PC-9 (cell line): ENCODE measurements around the gene IFNA5. TPM values are rescaled to one million over a fixed set of nuclear protein-coding genes. Genes with fewer than 3 reads are reported as not detected.

Experiments
- BruUV-seq: library from RNA; stranded (reverse); fragments of 400-500 nt; replicated peaks from 2 replicates; lab custom pipeline; 2021; lab: Mats Ljungman, UMichigan
- CTCF ChIA-PET: fragments of 300-600 bp; sonication (Branson Sonifier 250); formaldehyde crosslinking; loops from one replicate; lab custom pipeline; 2022; ENCODE audit warnings: antibody characterized with exemption; lab: Charles Lee
- POLR2A ChIA-PET: fragments of 300-600 bp; sonication (Branson Sonifier 250); formaldehyde crosslinking; loops from one replicate; lab custom pipeline; 2022; ENCODE audit warnings: antibody characterized with exemption; ENCODE audit not compliant: unreplicated experiment; lab: Charles Lee
- DNase-seq, 2 experiments: peaks; one replicate each; pipeline versions ENCODE4 v3.0.0 to v3.0.0-alpha.2; 2015 to 2022; ENCODE audit warnings: mixed read lengths in 1 of 2
- H2AFZ ChIP-seq: fragments of 200-600 bp; sonication (generic); 2 replicates; pipeline ENCODE4 v1.8.1; 2017; ENCODE audit warnings: antibody characterized with exemption
- H3F3A ChIP-seq: fragments of 200-600 bp; sonication (generic); 2 replicates; pipeline ENCODE4 v1.8.1; 2017; ENCODE audit warnings: antibody characterized with exemption, mild to moderate bottlenecking, low read depth; ENCODE audit not compliant: insufficient read depth
- H3K27ac ChIP-seq: fragments of 200-600 bp; sonication (generic); 2 replicates; pipeline ENCODE4 v1.6.1; 2016; ENCODE audit warnings: mixed run types
- H3K27me3 ChIP-seq: fragments of 200-600 bp; sonication (generic); 2 replicates; pipeline ENCODE4 v1.6.1; 2016; ENCODE audit warnings: low read depth, mixed run types; ENCODE audit not compliant: insufficient read depth
- H3K36me3 ChIP-seq: fragments of 200-600 bp; sonication (generic); 2 replicates; pipeline ENCODE4 v1.6.1; 2016; ENCODE audit warnings: low read depth, mixed run types
- H3K4me1 ChIP-seq: fragments of 200-600 bp; sonication (generic); replicated peaks from 2 replicates; pipeline ENCODE4 v1.6.1; 2016; ENCODE audit warnings: mixed run types; ENCODE audit not compliant: insufficient read depth
- H3K4me2 ChIP-seq: fragments of 200-600 bp; sonication (generic); 2 replicates; pipeline ENCODE4 v1.6.1; 2017; ENCODE audit warnings: mixed run types
- H3K4me3 ChIP-seq: fragments of 200-600 bp; sonication (generic); 2 replicates; pipeline ENCODE4 v1.6.1; 2016; ENCODE audit warnings: mixed run types
- H3K79me2 ChIP-seq: fragments of 200-600 bp; sonication (generic); 2 replicates; pipeline ENCODE4 v1.6.1; 2017; ENCODE audit warnings: low read depth, mixed run types
- H3K9me2 ChIP-seq: fragments of 200-600 bp; sonication (generic); 2 replicates; pipeline ENCODE4 v1.8.1; 2017; ENCODE audit warnings: mild to moderate bottlenecking; ENCODE audit not compliant: insufficient read depth
- H3K9me3 ChIP-seq: fragments of 200-600 bp; sonication (generic); 2 replicates; pipeline ENCODE4 v1.8.1; 2016; ENCODE audit warnings: low read depth; ENCODE audit not compliant: insufficient read depth
- H4K20me1 ChIP-seq: fragments of 200-600 bp; sonication (generic); 2 replicates; pipeline ENCODE4 v1.8.1; 2017; ENCODE audit not compliant: insufficient read depth
- CTCF ChIP-seq: fragments of 200-600 bp; sonication (generic); conservative IDR thresholded peaks from 2 replicates; pipeline ENCODE4 v1.6.1; 2017; ENCODE audit warnings: mixed run types, antibody characterized with exemption, mild to moderate bottlenecking, moderate library complexity
- EZH2 ChIP-seq: fragments of 200-600 bp; sonication (generic); IDR thresholded peaks from 2 replicates; pipeline ENCODE4 v1.8.0; 2017; ENCODE audit warnings: antibody characterized with exemption, low read depth
- intact Hi-C: fragments of 100-400 bp; cut with micrococcal nuclease; formaldehyde crosslinking; loops from one replicate; pipeline ENCODE4 v1.10.0; 2022; ENCODE audit not compliant: unreplicated experiment
- total RNA-seq: library from RNA; stranded (reverse); gene quantifications from 2 replicates; pipeline ENCODE4 v1.2.3, GENCODE V29; 2021

The IFNA5 gene
- total RNA-seq, 1 experiment from 2014 or later: not detected

- Histone ChIP-seq H4K20me1 (no peaks in the 10 kb centered on the region), H3K79me2 (no peaks in the 10 kb centered on the region), H3K4me2 (no peak overlapping the region), H3K9me3 (no peaks in the 10 kb centered on the region), H3K36me3 (no peaks in the 10 kb centered on the region), H3K27ac (no peak overlapping the region), H3K27me3 (no peaks in the 10 kb centered on the region), H3K9me2 (no peaks in the 10 kb centered on the region), H3K4me1 (no peaks in the 10 kb centered on the region), H3F3A (no peaks in the 10 kb centered on the region), H3K4me3 (no peak overlapping the region), H2AFZ (no peak overlapping the region)
- CTCF ChIA-PET: no interaction called here
- POLR2A ChIA-PET: no interaction called here
- BruUV-seq: no TSS peak
- intact Hi-C loops: no loop called here
- DNase-seq: no peak
- TF ChIP-seq CTCF (no peak), EZH2 (no peak)
Measured at GRCh38 chr9:21268347-21268657, 36.8 kb downstream of the IFNA5 start.

- Histone ChIP-seq H3K27ac (no peak overlapping the region), H3K4me1 (no peaks in the 10 kb centered on the region), H3K9me3 (no peaks in the 10 kb centered on the region), H3K4me3 (no peak overlapping the region), H3F3A (no peaks in the 10 kb centered on the region), H2AFZ (no peak overlapping the region), H3K36me3 (no peaks in the 10 kb centered on the region), H4K20me1 (no peaks in the 10 kb centered on the region), H3K79me2 (no peaks in the 10 kb centered on the region), H3K27me3 (no peaks in the 10 kb centered on the region), H3K4me2 (no peak overlapping the region), H3K9me2 (no peaks in the 10 kb centered on the region)
- no peak for DNase-seq
- POLR2A ChIA-PET: no interaction called here
- no peak for TF ChIP-seq CTCF
- TF ChIP-seq EZH2: no peak
- intact Hi-C loops: no loop called here
- no TSS peak for BruUV-seq
- CTCF ChIA-PET: interaction anchor here (0.6 to 0.8 kb wide), 2 partner anchors 80 to 1335 kb away, joined by 3 read pairs; no protein-coding TSS in a partner anchor
Measured at GRCh38 chr9:21267485-21268346, 37.4 kb downstream of the IFNA5 start.

- TF ChIP-seq EZH2 (no peak), CTCF (no peak)
- Histone ChIP-seq H4K20me1 (no peaks in the 10 kb centered on the region), H3K4me2 (no peak overlapping the region), H3K27ac (no peak overlapping the region), H2AFZ (no peak overlapping the region), H3K36me3 (no peaks in the 10 kb centered on the region), H3K4me3 (no peak overlapping the region), H3K4me1 (no peaks in the 10 kb centered on the region), H3K9me2 (no peaks in the 10 kb centered on the region), H3K9me3 (no peaks in the 10 kb centered on the region), H3F3A (no peaks in the 10 kb centered on the region), H3K27me3 (no peaks in the 10 kb centered on the region), H3K79me2 (no peaks in the 10 kb centered on the region)
- BruUV-seq: no TSS peak
- ChIA-PET CTCF (interaction anchor here (0.8 kb wide), 1 partner anchor 1334 kb away, joined by 3 read pairs; no protein-coding TSS in a partner anchor), POLR2A (no interaction called here)
- no peak for DNase-seq
- intact Hi-C loops: no loop called here
Measured at GRCh38 chr9:21266733-21267484, 38.2 kb downstream of the IFNA5 start.
